ENCODE results near the gene GMPR2.

DNA sequence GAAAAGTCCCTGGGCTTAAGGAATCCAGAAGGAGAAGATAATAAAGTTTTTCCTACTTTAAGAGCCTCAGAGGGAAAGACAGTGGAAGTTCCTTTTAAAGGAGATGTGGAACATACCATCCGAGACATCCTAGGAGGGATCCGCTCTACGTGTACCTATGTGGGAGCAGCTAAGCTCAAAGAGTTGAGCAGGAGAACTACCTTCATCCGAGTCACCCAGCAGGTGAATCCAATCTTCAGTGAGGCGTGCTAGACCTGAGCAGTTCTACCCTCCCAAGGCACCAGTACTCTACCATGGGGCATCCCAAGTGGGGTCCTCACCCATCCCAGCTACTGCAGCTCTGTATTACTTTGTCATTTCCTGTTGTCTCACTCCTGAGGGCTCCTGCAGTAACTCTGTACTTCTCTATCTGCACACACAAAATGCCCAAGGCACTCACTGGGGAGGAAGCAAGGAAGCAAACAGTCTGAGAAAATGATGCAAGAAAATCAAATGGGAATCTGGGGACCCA, 5.9 kb downstream of the GMPR2 start:
- TF ChIP-seq, protein P1, sequence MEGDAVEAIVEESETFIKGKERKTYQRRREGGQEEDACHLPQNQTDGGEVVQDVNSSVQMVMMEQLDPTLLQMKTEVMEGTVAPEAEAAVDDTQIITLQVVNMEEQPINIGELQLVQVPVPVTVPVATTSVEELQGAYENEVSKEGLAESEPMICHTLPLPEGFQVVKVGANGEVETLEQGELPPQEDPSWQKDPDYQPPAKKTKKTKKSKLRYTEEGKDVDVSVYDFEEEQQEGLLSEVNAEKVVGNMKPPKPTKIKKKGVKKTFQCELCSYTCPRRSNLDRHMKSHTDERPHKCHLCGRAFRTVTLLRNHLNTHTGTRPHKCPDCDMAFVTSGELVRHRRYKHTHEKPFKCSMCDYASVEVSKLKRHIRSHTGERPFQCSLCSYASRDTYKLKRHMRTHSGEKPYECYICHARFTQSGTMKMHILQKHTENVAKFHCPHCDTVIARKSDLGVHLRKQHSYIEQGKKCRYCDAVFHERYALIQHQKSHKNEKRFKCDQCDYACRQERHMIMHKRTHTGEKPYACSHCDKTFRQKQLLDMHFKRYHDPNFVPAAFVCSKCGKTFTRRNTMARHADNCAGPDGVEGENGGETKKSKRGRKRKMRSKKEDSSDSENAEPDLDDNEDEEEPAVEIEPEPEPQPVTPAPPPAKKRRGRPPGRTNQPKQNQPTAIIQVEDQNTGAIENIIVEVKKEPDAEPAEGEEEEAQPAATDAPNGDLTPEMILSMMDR (IDR thresholded peaks at IDR 0.05): no peak
- no peak for TF ChIP-seq EP300 (IDR thresholded peaks at IDR 0.05)
- no peak for TF ChIP-seq POLR2A (IDR thresholded peaks at IDR 0.05)

Measured in suprapubic skin (tissue), 3 donors.